GM10266 (cell line): ENCODE results near the gene MTSS2.

Experiments
- DNase-seq: peaks from one replicate; pipeline ENCODE4 v3.0.0; 2012; ENCODE audit errors: extremely low spot score
- CTCF ChIP-seq: IDR thresholded peaks from 2 replicates; pipeline ENCODE4 v1.5.1; 2012; ENCODE audit warnings: mild to moderate bottlenecking, low read depth; ENCODE audit not compliant: control insufficient read depth, insufficient read depth; ENCODE audit errors: missing control alignments

The MTSS2 gene

GRCh38 chr16:70726892-70727361 is 41.1 kb upstream of the MTSS2 start:
- no peak for TF ChIP-seq CTCF
- no peak for DNase-seq

- DNase-seq: no peak
- no peak for TF ChIP-seq CTCF
These were observed 40.3 kb upstream of the MTSS2 start for GRCh38 chr16:70725912-70726828.

GRCh38 chr16:70725024-70725911 is 39.4 kb upstream of the MTSS2 start:
- no peak for TF ChIP-seq CTCF
- no peak for DNase-seq

GRCh38 chr16:70724146-70725023 is 38.5 kb upstream of the MTSS2 start:
- no peak for TF ChIP-seq CTCF
- DNase-seq: no peak

GRCh38 chr16:70723740-70724145 is 37.9 kb upstream of the MTSS2 start:
- TF ChIP-seq CTCF: no peak
- DNase-seq: no peak

GRCh38 chr16:70721202-70721963 is 35.5 kb upstream of the MTSS2 start:
- TF ChIP-seq CTCF: no peak

More at GRCh38 chr16:70721202-70721963, 35.5 kb upstream of the MTSS2 start:
- DNase-seq: no peak
